Measurements from ENCODE around the gene GLS. TPM values are rescaled to one million over a fixed set of nuclear protein-coding genes. Genes with fewer than 3 reads are reported as not detected.

GLS gene
- total RNA-seq, 4 donors from 2014 or later = 175 to 274 (median 197) TPM

GRCh38 chr2:190961918-190962487, 81.4 kb downstream of the GLS start:
- 83% methylated on average over 2 of the region's 2 CpGs for WGBS, 2 donors
- Histone ChIP-seq H3K4me1 (peaks cover 0 to 6% of the 10 kb centered on the region in 2 donors), H3K4me3 (replicated peaks in 1 of 3) (no peak overlapping the region), H3K9me3 (no peaks in the 10 kb centered on the region), H3K27ac (peak overlapping the region in 1 of 3 donors; percentile 1), H3K36me3 (peaks cover 6 to 8% of the 10 kb centered on the region in 2 donors), H3K27me3 (no peaks in the 10 kb centered on the region)
- DNase-seq = no peak
- intact Hi-C loops (cut with DNase I) = no loop called here
- TF ChIP-seq CTCF (IDR thresholded peaks at IDR 0.05) (no peak), POLR2A (IDR thresholded peaks at IDR 0.05) (no peak)

DNA sequence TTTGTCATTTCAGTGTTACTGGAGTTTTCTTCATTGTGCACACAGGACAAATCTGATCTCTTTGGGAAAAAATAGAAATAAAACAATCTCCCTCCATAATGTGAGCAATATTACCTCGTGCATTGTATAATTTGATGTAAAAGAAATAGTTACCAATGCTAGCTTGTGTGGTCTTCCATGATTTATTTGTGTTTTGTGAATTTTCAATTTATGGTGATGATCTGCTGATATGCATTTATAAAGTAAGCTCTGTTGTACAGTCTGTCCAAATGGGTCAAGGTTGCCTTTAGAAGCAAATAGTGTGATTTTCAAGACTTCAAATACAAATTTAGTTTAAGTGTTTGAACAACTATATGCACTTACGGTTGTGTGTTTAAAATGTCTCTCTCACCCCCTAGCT, 82.5 kb downstream of the GLS start:
- TF ChIP-seq CTCF (IDR thresholded peaks at IDR 0.05) = no peak
- TF ChIP-seq POLR2A (IDR thresholded peaks at IDR 0.05) = no peak
- H3K27ac ChIP-seq = no peak overlapping the region
- intact Hi-C loops (cut with DNase I) = no loop called here
- H3K4me3 ChIP-seq (replicated peaks in 1 of 3) = no peak overlapping the region
- 88 to 92% methylated on average over 2 of the region's 2 CpGs for WGBS, 2 donors
- peaks cover 6 to 8% of the 10 kb centered on the region in 2 donors for H3K36me3 ChIP-seq
- DNase-seq = no peak
- no peaks in the 10 kb centered on the region for H3K27me3 ChIP-seq
- H3K4me1 ChIP-seq = peaks cover 0 to 6% of the 10 kb centered on the region in 2 donors
- H3K9me3 ChIP-seq = no peaks in the 10 kb centered on the region

- Histone ChIP-seq H3K27ac (peak overlapping the region in 2 of 3 donors; percentile 17 to 42), H3K36me3 (peaks cover 8% of the 10 kb centered on the region in 2 donors), H3K4me1 (peaks cover 0 to 6% of the 10 kb centered on the region in 2 donors), H3K4me3 (replicated peaks in 1 of 3) (no peak overlapping the region), H3K9me3 (no peaks in the 10 kb centered on the region), H3K27me3 (no peaks in the 10 kb centered on the region)
- WGBS, 2 donors = 80 to 86% methylated on average over 6 of the region's 6 CpGs
- DNase-seq = peak in 1 of 2 donors; percentile 37
- TF ChIP-seq POLR2A (IDR thresholded peaks at IDR 0.05) (no peak), CTCF (IDR thresholded peaks at IDR 0.05) (no peak)
- intact Hi-C loops (cut with DNase I) = no loop called here
These were observed 83.7 kb downstream of the GLS start for GRCh38 chr2:190964170-190964795.

GRCh38 chr2:190965580-190966222, 85.1 kb downstream of the GLS start:
- Histone ChIP-seq H3K9me3 (no peaks in the 10 kb centered on the region), H3K36me3 (peaks cover 8 to 20% of the 10 kb centered on the region in 2 donors), H3K27ac (no peak overlapping the region), H3K27me3 (no peaks in the 10 kb centered on the region), H3K4me1 (peaks cover 0 to 6% of the 10 kb centered on the region in 2 donors), H3K4me3 (replicated peaks in 1 of 3) (no peak overlapping the region)
- TF ChIP-seq CTCF (IDR thresholded peaks at IDR 0.05) (no peak), POLR2A (IDR thresholded peaks at IDR 0.05) (no peak)
- no peak for DNase-seq
- 100% methylated on average over 2 of the region's 2 CpGs for WGBS, 2 donors
- intact Hi-C loops (cut with DNase I) = no loop called here

- no peak for DNase-seq
- Histone ChIP-seq H3K36me3 (peaks cover 3 to 16% of the 10 kb centered on the region in 2 donors), H3K4me1 (peaks cover 0 to 6% of the 10 kb centered on the region in 2 donors), H3K4me3 (replicated peaks in 1 of 3) (no peak overlapping the region), H3K27ac (no peak overlapping the region), H3K9me3 (no peaks in the 10 kb centered on the region), H3K27me3 (no peaks in the 10 kb centered on the region)
- WGBS, 2 donors = 96 to 97% methylated on average over 2 of the region's 2 CpGs
- TF ChIP-seq POLR2A (IDR thresholded peaks at IDR 0.05) = no peak
- TF ChIP-seq CTCF (IDR thresholded peaks at IDR 0.05) = no peak
- intact Hi-C loops (cut with DNase I) = no loop called here
These were observed 87.9 kb downstream of the GLS start for GRCh38 chr2:190968522-190968921.

Data from thyroid gland (tissue), 4 donors.